IMR-90 (cell line): ENCODE results near the gene PKP4.

Source experiments
- BHLHE40 ChIP-seq: fragments of 150-350 bp; IDR thresholded peaks from 2 replicates; pipeline ENCODE4 v1.6.1; 2016; ENCODE audit warnings: mild to moderate bottlenecking, low read depth, low read length
- CEBPB ChIP-seq: IDR thresholded peaks from 2 replicates; pipeline ENCODE4 v1.6.1; 2012; ENCODE audit warnings: low read depth, low read length, improper control_type of control experiment
- CHD1 ChIP-seq: IDR thresholded peaks from 2 replicates; pipeline ENCODE4 v1.6.1; 2012; ENCODE audit warnings: low read depth, low read length, improper control_type of control experiment
- CTCF ChIP-seq: conservative IDR thresholded peaks from 2 replicates; pipeline ENCODE4 v1.5.1; 2012; ENCODE audit warnings: mild to moderate bottlenecking, low read depth, low read length, improper control_type of control experiment
- FOS ChIP-seq: fragments of 150-350 bp; IDR thresholded peaks from 2 replicates; pipeline ENCODE4 v1.6.1; 2016; ENCODE audit warnings: low read depth, low read length
- MAFK ChIP-seq: IDR thresholded peaks from 2 replicates; pipeline ENCODE4 v1.6.1; 2012; ENCODE audit warnings: low read depth, low read length, improper control_type of control experiment
- MAZ ChIP-seq: IDR thresholded peaks from 2 replicates; pipeline ENCODE4 v1.6.1; 2012; ENCODE audit warnings: low read depth, mild to moderate bottlenecking, low read length, improper control_type of control experiment, moderate library complexity, borderline replicate concordance
- MXI1 ChIP-seq: IDR thresholded peaks from 2 replicates; pipeline ENCODE4 v1.6.1; 2012; ENCODE audit warnings: low read depth, mild to moderate bottlenecking, low read length, moderate library complexity, borderline replicate concordance
- POLR2A ChIP-seq: IDR thresholded peaks from 2 replicates; pipeline ENCODE4 v1.6.1; 2012; ENCODE audit warnings: mild to moderate bottlenecking, low read depth, low read length
- RAD21 ChIP-seq: IDR thresholded peaks from 2 replicates; pipeline ENCODE4 v1.6.1; 2012; ENCODE audit warnings: low read length, improper control_type of control experiment
- RCOR1 ChIP-seq: IDR thresholded peaks from 2 replicates; pipeline ENCODE4 v1.6.1; 2012; ENCODE audit warnings: mild to moderate bottlenecking, low read length, improper control_type of control experiment; ENCODE audit not compliant: insufficient replicate concordance
- RFX5 ChIP-seq: IDR thresholded peaks from 2 replicates; pipeline ENCODE4 v1.8.0; 2012; ENCODE audit warnings: low read depth, mild to moderate bottlenecking, low read length, moderate library complexity
- SMC3 ChIP-seq: fragments of 150-350 bp; IDR thresholded peaks from 2 replicates; pipeline ENCODE4 v1.6.1; 2016; ENCODE audit warnings: low read depth, mild to moderate bottlenecking, antibody characterized with exemption, low read length, moderate library complexity
- USF2 ChIP-seq: fragments of 150-350 bp; IDR thresholded peaks from 2 replicates; pipeline ENCODE4 v1.6.1; 2017; ENCODE audit warnings: mild to moderate bottlenecking, antibody characterized with exemption, low read length, low read depth

- TF ChIP-seq RCOR1, result no peak
- no peak for TF ChIP-seq POLR2A
- no peak for TF ChIP-seq MXI1
- TF ChIP-seq CTCF, result no peak
- TF ChIP-seq USF2, result no peak
- no peak for TF ChIP-seq CEBPB
- no peak for TF ChIP-seq RAD21
- TF ChIP-seq MAFK, result no peak
- no peak for TF ChIP-seq MAZ
- TF ChIP-seq FOS, result no peak
- no peak for TF ChIP-seq BHLHE40
- no peak for TF ChIP-seq RFX5
- no peak for TF ChIP-seq CHD1
- TF ChIP-seq SMC3, result no peak
These were observed 102.5 kb downstream of the PKP4 start for GRCh38 chr2:158559252-158559651.
